CD14-positive monocyte (primary cell): Measurements from ENCODE around the gene TEDC1. TPM values are rescaled to one million over a fixed set of nuclear protein-coding genes. Genes with fewer than 3 reads are reported as not detected.
A peak's percentile ranks its signal among the peaks of the same experiment; 100 is the strongest.

Experiments
- DNase-seq, 3 donors: peaks; one replicate each; pipeline ENCODE4 v3.0.0-alpha.2; 2011 to 2022
- H2AFZ ChIP-seq: 2 replicates; pipeline ENCODE4 v1.6.0; 2012; ENCODE audit warnings: mild to moderate bottlenecking, low read depth, low read length, inconsistent platforms; ENCODE audit not compliant: insufficient read depth, poor library complexity, severe bottlenecking
- H3K27ac ChIP-seq, 2 donors: 1 replicate in 1 of 2; 2 replicates in 1 of 2; pipeline ENCODE4 v1.5.1; 2012 to 2013; ENCODE audit warnings: low read length in 2 of 2, control low read depth in 1 of 2, inconsistent platforms in 1 of 2, low read depth in 1 of 2, mild to moderate bottlenecking in 1 of 2
- H3K27me3 ChIP-seq, 2 donors: one replicate each; pipeline versions ENCODE4 v1.6.0 to v1.6.1; 2011 to 2013; ENCODE audit warnings: low read length in 2 of 2; ENCODE audit not compliant: control insufficient read depth in 2 of 2, insufficient read depth in 2 of 2
- H3K36me3 ChIP-seq, 2 donors: replicated peaks in 1 of 2; 1 replicate in 1 of 2; 2 replicates in 1 of 2; pipeline versions ENCODE4 v1.5.1 to v1.6.1; 2012 to 2013; ENCODE audit warnings: low read length in 2 of 2, control low read depth in 1 of 2, inconsistent platforms in 1 of 2, mild to moderate bottlenecking in 1 of 2; ENCODE audit not compliant: insufficient read depth in 2 of 2, control insufficient read depth in 1 of 2
- H3K4me1 ChIP-seq, 2 donors: 1 replicate in 1 of 2; 2 replicates in 1 of 2; pipeline versions ENCODE4 v1.5.1 to v1.6.1; 2012 to 2013; ENCODE audit warnings: low read length in 2 of 2, control low read depth in 1 of 2, inconsistent platforms in 1 of 2, mild to moderate bottlenecking in 1 of 2, moderate library complexity in 1 of 2; ENCODE audit not compliant: insufficient read depth in 2 of 2, control insufficient read depth in 1 of 2
- H3K4me2 ChIP-seq: replicated peaks from 2 replicates; pipeline ENCODE3; 2012; ENCODE audit warnings: low read length, moderate library complexity, mild to moderate bottlenecking; ENCODE audit not compliant: poor library complexity, severe bottlenecking; ENCODE audit errors: extremely low read depth
- H3K4me3 ChIP-seq, 3 experiments: fragments of 200-600 bp in 1 of 3; sonication (generic) in 1 of 3; replicated peaks in 1 of 3; 1 replicate in 2 of 3; 2 replicates in 1 of 3; pipeline ENCODE4 v1.5.1; 2011 to 2013; ENCODE audit warnings: low read length in 3 of 3, mild to moderate bottlenecking in 3 of 3, control low read depth in 2 of 3, low read depth in 2 of 3, inconsistent platforms in 1 of 3, moderate library complexity in 1 of 3
- H3K79me2 ChIP-seq: 2 replicates; pipeline ENCODE4 v1.6.0; 2012; ENCODE audit warnings: mild to moderate bottlenecking, control low read depth, inconsistent platforms, low read length, moderate library complexity; ENCODE audit not compliant: insufficient read depth
- H3K9ac ChIP-seq: 2 replicates; pipeline ENCODE4 v1.6.0; 2017; ENCODE audit warnings: low read length, mild to moderate bottlenecking; ENCODE audit not compliant: insufficient read depth, poor library complexity, severe bottlenecking
- H3K9me3 ChIP-seq, 2 donors: replicated peaks in 1 of 2; 1 replicate in 1 of 2; 2 replicates in 1 of 2; pipeline versions ENCODE4 v1.5.1 to v1.6.1; 2012 to 2013; ENCODE audit warnings: low read length in 2 of 2, control low read depth in 1 of 2; ENCODE audit not compliant: control insufficient read depth in 1 of 2, insufficient read depth in 1 of 2
- H4K20me1 ChIP-seq: 2 replicates; pipeline ENCODE4 v1.6.0; 2012; ENCODE audit warnings: mild to moderate bottlenecking, low read length, control low read depth, moderate library complexity; ENCODE audit not compliant: insufficient read depth
- H3K27ac Mint-ChIP-seq, 7 donors: one replicate each; pipeline ENCODE4 v1.8.0; 2020; ENCODE audit warnings: mild to moderate bottlenecking in 7 of 7, mixed read lengths in 7 of 7, moderate library complexity in 6 of 7, inconsistent platforms in 2 of 7
- H3K27me3 Mint-ChIP-seq, 3 donors: one replicate each; pipeline ENCODE4 v1.8.0; 2021 to 2022; ENCODE audit warnings: low read depth in 3 of 3, mild to moderate bottlenecking in 3 of 3, mixed read lengths in 3 of 3, moderate library complexity in 3 of 3, inconsistent platforms in 1 of 3
- H3K36me3 Mint-ChIP-seq, 2 donors: one replicate each; pipeline ENCODE4 v1.8.0; 2020; ENCODE audit warnings: mixed read lengths in 2 of 2, inconsistent platforms in 1 of 2, mild to moderate bottlenecking in 1 of 2
- H3K4me1 Mint-ChIP-seq: one replicate; pipeline ENCODE4 v1.8.0; 2020; ENCODE audit warnings: mild to moderate bottlenecking, mixed read lengths
- H3K4me3 Mint-ChIP-seq, 2 donors: one replicate each; pipeline ENCODE4 v1.8.0; 2020; ENCODE audit warnings: mild to moderate bottlenecking in 2 of 2, mixed read lengths in 2 of 2, moderate library complexity in 1 of 2
- H3K9me3 Mint-ChIP-seq, 7 donors: one replicate each; pipeline ENCODE4 v1.8.0; 2020 to 2022; ENCODE audit warnings: mixed read lengths in 7 of 7, mild to moderate bottlenecking in 6 of 7, moderate library complexity in 6 of 7, inconsistent platforms in 2 of 7
- CTCF ChIP-seq: fragments of 200-600 bp; IDR thresholded peaks from one replicate; pipeline ENCODE4 v1.8.0; 2022; ENCODE audit warnings: antibody characterized with exemption, mild to moderate bottlenecking
- WGBS: methylation state at CpG from one replicate; pipeline ENCODE4 v1.1.5; 2013; ENCODE audit warnings: missing lambda C conversion rate; ENCODE audit not compliant: insufficient coverage; 5-methylcytosine and 5-hydroxymethylcytosine counted together
- intact Hi-C, 2 donors: fragments of 100-400 bp; cut with micrococcal nuclease; formaldehyde crosslinking; loops; one replicate each; pipeline versions ENCODE4 v1.15.0 to v1.15.1; 2023
- polyA plus RNA-seq, 3 donors: library from polyadenylated mRNA; depleted of rRNA in 1 of 3; unstranded in 2 of 3; stranded (reverse) in 1 of 3; fragments of 300-500 nt in 2 of 3; fragments of >200 nt in 1 of 3; fragmentation: Illumina TruSeq in 2 of 3; gene quantifications; 1 replicate in 2 of 3; 2 replicates in 1 of 3; pipeline ENCODE4 v1.2.3, GENCODE V29; 2012 to 2021

The TEDC1 gene
- polyA plus RNA-seq, 3 donors = 7.8 to 23.4 (median 9.0) TPM

GRCh38 chr14:105525861-105526775, 35.1 kb downstream of the TEDC1 start, which contains the start of gene TMEM121:
TSS of gene TMEM121 (plus strand) at chr14:105526583. CDS start at chr14:105528835, 2,252 bp downstream.
- H3K4me3 ChIP-seq = peak within 1 kb of the TSS in 1 of 3 experiments; percentile 20

More at GRCh38 chr14:105525861-105526775, 35.1 kb downstream of the TEDC1 start, which contains the start of gene TMEM121:
- Mint-ChIP-seq H3K27me3 (peaks cover 54 to 86% (median 72%) of the 10 kb centered on the region in 3 donors), H3K9me3 (peaks cover 0 to 14% (median 8%) of the 10 kb centered on the region in 7 donors), H3K36me3 (no peaks in the 10 kb centered on the region), H3K4me3 (peak within 1 kb of the TSS; percentile 51 to 83), H3K4me1 (peaks cover 23% of the 10 kb centered on the region), H3K27ac (no peak within 1 kb of the TSS)
- intact Hi-C loops = loop anchor here (5.0 to 10.0 kb wide), 2 partner anchors 81 to 324 kb away; no protein-coding TSS in a partner anchor
- Histone ChIP-seq H2AFZ (peak within 1 kb of the TSS; percentile 35), H4K20me1 (no peaks in the 10 kb centered on the region), H3K79me2 (no peaks in the 10 kb centered on the region), H3K27ac (no peak within 1 kb of the TSS), H3K4me2 (peak within 1 kb of the TSS; percentile 29), H3K9me3 (peaks cover 0 to 23% of the 10 kb centered on the region in 2 donors), H3K4me1 (peaks cover 30 to 35% of the 10 kb centered on the region in 2 donors), H3K27me3 (peaks cover 36 to 57% of the 10 kb centered on the region in 2 donors), H3K9ac (peak within 1 kb of the TSS; percentile 8), H3K36me3 (no peaks in the 10 kb centered on the region)
- no peak for DNase-seq
- under 1% methylated on average over 78 of the region's 88 CpGs for WGBS
- TF ChIP-seq CTCF = no peak
